DLD1 (cell line): Measurements from ENCODE around the gene ADAMTS8.

Source experiments
- in situ Hi-C: cut with HindIII; loops from 2 replicates; pipeline ENCODE4 v1.10.0; 2017; ENCODE audit warnings: low sequenced_read_pairs

Gene ADAMTS8

DNA sequence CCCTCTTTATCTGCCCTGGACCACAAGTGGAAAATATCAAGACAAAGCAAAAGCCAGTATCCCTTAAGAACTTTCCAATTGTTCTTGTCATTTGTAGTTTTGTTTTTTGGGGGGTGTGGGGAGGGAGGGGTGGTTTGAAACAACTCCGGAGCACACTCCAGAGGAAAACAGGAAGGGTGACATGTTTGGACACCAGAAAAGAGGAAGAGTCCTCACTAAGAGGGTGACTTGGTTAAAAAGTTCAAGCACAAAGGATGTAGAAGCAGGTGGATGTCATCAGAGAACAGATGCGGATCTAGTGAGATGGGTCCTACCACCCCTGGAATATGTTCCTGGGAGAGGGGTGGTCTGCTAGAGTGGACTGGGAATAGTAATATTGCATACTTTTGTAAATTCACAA, 25.8 kb downstream of the ADAMTS8 start:
- in situ Hi-C loops, result no loop called here

DNA sequence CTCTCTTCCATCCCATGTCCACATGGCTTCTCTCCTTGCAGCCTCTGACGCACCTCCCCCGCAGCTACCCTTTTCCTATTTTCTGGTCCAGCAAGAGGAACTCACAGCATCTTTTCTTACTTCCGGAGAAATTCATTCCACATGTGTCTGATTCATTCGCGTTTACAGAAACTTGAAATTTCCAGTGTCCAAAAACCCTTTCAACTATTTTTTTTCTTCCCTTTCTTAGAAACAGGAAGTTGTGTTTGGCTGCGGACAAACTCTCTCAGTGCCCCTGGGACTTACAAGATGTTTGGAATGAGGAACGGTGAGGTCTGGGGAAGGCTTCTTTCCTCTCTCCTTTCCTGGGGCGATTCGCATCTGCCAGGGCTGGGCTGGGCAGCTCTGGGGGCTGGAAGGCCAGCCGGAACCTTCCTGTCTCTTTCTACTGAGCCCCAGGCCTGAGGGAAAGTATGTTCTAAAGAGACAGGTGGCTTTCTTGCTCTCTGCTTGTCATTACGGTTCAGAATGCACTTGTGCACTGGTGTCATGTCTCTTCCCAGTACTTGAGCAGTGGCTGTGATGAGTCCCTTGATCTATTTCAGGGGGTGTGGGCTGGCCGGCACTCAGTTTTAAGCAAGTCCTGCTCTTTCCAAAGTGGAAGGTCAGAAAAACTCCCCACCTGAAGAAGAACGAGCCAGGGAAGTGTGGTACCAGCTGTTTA, 27.5 kb downstream of the ADAMTS8 start:
- in situ Hi-C loops, result no loop called here

DNA sequence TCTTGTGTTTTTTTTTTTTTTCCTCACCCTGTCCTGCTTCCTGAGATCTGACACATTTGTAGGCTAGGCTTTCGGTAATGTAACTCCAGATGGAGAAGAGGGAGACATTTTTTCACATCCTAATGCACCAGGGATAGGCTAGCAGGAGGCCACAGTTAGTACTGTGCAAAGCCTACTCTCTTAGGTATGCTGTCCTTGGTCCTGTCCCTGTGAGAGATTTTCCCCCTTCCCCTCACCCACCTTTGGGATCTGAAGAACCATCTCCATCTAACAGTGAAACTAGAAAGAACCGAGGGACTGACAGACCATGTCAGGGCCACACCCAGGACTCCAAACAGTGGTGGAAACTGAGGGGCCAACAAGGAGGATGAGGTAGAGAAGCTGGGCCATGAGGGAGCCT, 29.2 kb downstream of the ADAMTS8 start:
- in situ Hi-C loops, result no loop called here

DNA sequence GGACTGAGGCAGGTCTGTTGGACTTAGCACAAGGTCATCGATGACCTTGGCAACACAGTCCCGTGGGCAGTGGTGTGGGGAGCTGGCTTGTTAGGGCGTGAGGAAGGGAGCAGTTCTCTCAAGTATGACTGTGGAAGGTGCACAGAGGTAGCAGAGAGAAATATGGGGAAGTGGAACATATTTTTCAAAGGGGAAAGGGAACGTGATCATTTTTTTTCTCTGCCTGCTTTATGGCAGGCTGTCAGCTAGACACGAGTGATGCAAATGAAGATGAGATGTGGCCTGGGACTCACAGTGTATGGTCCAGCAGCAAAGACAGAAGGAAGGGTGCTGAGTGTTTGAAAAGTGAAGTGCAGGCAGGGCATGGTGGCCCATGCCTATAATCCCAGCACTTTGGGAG, 30.6 kb downstream of the ADAMTS8 start:
- in situ Hi-C loops, result no loop called here

DNA sequence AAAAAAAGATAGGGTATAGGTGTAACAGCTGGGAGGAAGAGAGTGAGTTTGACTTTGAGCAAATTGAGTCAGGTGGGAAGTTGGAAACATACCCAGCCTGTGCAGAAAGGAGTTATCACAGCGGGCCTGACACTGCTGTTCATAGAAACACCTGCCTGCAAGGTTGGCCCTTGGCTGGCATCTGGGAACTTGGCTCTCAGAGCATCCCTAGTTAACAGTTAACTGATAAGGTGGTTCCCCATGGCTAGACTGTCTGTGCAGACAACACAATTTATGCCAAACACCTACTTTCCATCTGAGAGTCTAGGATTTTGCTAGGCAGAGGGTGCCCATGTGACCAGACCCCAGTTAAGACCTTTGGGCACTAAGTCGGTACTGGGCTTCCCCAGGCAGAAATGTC, 31.4 kb downstream of the ADAMTS8 start:
- in situ Hi-C loops, result no loop called here

DNA sequence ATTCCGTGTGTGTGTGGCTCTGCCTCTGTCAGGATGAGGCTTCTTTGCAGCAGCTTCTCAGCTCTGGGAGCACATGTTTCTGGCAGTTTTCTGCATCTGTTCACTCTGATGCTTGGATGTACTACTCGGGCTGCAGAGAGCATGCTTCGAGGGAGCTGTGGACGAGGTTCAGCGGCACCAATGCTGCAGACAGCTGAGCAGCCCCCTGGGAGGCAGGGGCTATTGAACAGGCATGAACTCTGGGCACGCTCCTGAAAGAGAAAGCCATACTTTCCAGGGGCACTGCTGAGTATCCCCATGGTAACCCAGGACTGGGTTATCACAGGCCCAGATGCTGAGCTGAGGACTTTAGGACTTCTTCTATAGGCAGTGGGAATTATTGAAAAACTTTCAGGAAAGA, 33.8 kb downstream of the ADAMTS8 start:
- in situ Hi-C loops, result no loop called here

DNA sequence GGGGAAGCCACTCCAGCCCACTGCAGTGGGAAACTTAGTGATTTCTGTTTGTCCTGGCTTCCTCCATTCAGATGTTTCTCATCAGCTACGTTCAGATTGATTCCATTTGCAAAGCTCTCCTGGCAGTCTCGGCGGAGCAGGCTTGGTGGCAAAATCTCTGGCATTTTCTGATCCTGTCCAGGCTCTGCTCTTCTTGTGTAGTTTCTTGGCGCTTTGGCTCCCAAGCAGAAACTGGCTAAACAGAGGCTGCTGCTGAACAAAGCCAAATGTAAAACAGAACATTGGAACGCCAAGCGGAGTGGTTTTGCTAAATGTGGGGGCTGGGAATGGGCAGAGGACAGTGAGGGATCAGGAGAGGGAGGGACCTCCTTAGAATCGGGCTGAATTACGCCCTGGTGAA, 36.7 kb downstream of the ADAMTS8 start:
- in situ Hi-C loops, result no loop called here

DNA sequence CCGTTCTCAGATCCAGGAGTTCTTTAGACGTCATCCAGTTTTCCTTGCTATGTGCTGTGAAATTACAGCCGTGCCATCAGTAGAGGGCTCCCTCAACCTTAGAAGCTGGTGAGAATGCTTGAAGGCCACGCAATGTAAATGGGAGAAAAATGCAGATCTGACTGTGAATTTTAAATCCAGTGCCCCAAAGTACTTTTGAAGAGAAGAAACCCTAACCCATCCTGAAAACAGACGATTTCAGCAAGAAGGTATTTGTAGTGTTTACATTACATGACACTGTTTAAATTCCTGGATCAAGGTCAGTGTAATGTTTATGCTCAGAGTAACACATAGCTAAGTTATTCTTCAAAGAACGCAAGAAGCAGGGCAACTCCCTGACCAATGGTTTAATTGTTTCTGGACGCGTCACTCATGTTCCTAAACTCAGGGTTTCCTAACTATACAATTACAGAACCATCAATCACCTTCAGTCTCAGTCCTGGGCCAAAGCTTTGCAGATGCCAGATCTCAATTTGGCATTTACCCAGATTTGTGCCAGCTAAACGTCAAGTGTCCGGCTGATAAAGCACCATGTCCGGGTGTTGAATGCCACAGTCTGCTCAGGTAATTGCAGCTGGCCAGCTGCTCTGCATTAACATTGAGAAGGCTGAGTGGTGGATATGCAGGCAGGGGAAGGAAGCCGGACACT, 38.2 kb downstream of the ADAMTS8 start:
- in situ Hi-C loops, result no loop called here

DNA sequence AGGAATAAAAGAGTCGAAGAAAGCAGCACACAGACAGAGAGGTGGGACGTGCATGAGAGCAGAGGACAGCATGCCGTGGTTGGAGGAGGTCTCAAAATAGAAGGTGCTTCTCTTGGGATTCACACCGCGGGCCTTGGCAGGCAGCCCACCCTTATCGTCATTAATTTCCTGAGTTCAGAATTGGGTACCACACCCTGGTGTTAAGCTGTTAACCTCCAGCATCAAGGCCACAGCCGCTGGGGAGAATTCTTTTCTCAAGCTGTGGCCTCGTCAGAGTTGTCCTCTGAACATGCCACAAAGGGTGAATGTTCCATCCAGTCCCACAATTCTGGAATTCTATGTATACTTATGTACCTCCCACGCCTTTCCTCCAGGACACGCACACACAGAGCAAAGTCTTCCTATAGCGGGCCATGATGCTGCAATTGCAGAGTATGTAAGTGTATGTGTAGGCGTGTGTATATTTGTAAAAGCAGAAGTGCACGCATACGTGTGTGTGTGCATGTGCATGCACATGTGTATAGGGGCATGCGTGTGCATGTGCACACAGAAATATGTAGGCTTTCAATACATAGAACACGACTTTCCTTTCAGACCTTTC, 39.0 kb downstream of the ADAMTS8 start:
- in situ Hi-C loops, result no loop called here

DNA sequence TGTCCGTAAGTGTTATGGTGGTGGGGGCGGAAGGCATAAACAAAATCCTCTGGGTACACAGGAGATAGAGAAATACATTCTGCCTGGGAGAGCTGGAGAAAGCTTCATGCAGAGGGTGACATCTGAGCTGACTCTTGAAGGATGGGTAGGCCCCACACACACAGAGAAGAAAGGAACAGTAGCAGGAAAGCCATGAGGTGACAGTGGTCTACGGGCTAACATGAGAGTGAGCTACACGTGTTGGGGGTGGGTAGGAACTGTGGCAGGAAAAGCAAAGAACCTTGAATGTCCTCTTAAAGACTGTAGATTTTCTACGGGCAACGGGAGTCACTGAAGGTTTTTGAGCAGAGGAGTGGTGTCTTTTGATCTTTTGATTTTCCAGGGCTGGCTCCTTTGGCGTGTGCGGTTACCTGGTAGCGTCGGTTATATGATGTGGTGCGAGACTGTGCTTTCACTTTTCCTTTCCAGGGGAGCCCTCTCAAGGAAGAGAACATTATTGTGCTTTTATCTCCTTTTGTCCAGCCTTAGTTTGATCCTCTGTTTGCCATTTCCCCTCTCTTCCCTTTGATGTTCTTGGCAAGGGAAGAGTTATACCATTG, 39.7 kb downstream of the ADAMTS8 start:
- in situ Hi-C loops, result no loop called here

DNA sequence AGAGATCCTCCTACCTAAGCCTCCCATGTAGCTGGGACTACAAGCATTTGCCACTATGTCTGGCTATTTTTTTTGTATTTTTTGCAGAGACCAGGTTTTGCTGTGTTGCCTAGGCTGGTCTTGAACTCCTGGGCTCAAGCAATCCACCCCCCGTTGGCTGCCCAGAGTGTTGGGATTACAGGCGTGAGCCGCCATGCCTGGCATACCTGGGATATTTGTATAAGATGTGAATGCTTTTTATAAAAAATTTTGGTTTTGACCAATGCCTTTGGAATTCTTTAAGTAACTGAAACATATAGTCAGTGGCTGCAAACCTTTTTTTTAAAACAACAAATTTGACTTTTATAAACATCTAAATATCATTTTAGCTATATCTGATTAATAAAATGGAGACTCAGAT, 42.4 kb downstream of the ADAMTS8 start:
- in situ Hi-C loops, result no loop called here

DNA sequence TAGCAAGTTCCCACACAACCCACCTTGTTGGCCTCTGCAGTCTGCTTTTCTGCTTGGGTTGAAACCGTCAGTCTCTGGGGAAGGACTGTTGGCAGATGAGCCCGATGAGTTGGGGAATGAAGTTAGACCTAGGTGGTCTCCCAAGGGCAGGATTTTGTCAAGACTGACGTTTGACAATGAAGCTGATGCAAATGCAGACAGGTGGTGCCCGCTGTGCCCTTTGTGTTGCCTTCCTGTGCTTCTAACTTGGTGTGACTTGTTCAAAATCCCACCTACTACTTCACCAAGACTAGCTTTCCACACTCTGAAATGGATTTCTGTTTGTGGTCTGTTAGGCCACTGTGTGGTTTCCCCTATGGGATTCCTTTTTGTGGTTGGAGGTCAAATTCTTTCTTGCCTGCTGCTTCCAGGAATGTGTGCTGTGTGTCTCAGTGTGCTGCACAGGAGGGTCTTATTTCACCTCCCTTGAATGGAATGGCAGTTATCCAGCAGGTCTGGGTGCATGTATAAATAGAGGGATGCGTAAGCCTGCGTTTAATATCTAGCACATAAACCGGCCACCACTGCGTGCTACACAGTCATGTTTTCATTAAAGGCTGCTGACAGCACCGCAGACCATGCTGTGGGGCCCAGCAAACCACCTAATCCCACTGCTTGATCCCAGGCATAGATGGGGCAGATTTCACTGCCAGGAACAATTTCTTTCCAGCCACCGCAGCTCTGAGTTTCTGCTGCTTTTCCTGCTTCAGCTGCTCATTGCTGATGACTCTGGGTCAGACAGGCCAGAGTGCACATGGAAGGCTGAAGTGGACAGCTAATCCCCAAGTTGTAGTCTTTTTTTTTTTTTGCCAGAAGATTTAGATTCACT, 44.8 kb downstream of the ADAMTS8 start:
- in situ Hi-C loops, result no loop called here

DNA sequence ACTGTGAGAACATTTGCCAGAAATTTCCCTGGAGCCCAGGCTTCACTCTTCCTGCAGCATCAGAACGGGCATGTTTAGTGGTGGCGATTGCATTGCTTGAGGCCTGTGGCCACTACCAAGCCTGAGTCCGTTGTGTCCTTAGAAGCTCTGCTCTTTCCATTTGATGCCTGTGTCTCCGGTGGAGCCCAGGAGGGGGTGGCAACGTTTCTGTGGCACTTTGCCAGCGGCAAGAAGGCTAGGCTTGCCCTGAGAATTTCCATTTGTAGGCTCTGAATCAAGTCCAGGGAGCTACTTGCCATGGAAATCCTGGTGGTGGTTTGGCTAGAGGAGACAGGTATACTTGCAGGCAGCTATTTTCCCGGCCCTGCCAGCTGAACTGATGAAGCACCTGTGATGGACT, 47.1 kb downstream of the ADAMTS8 start:
- in situ Hi-C loops, result no loop called here

DNA sequence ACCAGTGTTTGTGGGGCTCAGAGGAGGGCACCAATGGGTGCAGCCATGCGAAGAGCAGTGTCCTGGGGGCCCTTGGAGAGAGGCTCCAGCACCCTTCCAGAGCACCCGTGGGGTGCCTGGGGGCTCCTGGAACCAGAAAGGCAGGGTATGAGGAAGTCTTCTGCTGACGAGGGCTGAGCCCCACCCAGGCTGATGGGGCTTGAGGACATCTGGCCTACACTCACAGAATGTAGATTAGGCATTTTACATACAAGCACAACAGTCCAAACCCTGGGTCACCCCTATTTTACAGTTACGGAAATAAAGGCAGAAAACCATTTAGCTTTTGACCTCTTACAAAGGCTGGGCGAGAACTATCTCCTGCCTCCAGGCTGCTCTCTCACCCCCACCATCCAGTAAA, 47.6 kb downstream of the ADAMTS8 start:
- in situ Hi-C loops, result no loop called here

DNA sequence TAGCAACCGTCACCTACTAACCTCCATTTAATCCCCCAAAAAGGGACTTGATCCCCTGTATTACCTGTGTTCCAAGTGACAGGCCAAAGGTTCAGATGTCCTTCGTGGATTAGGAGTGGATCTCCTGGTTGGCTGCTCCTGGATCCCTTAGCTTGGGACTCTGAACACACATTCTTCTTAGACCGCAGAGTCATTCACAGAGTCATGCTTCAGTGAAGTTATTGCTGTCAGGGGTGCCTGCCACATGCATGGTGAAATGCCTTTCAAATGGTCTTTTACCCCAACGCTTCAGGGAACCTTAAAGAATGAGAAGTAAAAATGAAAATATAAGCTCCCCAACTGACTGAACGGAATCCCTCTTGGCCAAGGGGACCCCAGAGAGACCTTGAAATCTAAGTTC, 49.1 kb downstream of the ADAMTS8 start:
- in situ Hi-C loops, result no loop called here

DNA sequence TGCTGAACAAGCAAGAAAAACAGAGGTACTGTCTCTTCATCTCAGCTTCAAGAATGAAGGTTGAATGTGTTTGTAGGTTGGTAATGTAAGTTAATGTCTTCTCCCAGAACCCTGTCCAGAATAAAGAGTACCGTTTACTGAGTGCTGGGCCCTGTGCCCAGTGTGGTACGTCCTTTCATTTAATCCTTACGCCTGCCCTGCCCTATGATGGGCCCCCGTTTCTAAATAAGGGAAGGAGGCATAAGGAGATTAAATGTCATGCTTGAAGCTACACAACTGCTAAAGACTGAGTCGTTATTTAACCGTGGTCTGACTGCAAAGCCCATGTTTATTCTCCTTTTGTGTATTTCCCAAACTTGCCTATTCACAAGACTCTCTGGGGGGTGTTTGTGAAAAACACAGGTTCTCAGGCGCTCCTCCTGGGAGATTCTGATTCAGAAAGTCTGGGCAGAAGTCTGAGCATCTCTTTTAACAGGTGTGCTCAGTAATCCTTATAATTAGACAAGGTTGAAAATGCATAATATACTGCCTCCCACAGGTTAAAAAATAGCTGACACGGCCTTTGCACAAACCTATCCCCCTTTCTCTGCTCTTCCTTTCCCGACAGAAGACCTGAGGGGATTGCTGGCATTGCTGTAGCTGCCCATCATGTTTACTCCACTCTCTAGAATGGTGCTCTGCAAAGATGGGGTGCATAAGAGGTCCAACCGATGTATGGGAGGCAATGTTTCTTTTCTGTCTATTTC, 57.4 kb downstream of the ADAMTS8 start:
- in situ Hi-C loops, result no loop called here

DNA sequence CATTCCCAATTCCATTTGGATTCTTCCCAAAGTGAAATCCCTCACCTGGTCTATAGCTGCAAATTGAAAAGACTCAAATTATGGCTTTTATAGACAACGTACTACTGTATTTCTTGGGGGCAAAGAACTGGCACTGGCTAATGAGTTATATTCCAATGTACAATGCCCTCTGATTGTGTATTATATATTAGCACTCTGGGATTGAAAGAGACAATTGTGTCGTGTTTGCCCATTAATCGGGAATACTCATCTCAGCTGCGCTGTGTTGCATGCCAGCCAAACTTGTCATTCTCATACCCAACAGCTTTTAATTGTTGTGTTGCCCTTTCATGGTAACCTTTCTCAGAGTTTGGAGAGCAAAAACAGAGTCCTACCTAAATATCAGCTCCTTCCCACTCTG, 58.7 kb downstream of the ADAMTS8 start:
- in situ Hi-C loops, result no loop called here

DNA sequence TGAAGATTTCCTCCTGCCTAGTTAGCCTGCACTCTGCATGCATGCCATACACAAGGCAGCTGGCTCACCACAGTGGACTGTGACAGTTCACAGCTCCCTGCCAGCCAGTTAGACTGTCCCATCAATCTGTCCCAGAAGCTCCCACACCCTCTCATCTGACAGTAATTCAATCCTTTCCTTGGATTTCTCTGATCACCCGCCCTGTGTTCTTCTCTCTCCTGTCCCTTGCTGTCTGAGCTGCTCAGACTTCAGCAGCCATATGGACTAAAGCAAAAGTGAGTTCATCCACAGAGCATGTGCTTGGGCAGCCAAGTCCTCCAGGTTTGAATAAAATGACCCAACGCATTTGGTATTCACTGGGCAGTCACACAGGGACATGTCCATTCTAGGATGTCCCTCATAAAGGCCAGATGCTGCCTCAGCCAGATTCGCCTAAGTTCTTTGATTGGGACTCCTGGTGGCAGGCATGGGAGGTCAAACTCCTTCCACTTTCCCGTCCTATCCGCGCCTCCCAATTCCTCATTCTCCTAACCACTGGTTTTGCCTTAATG, 59.2 kb downstream of the ADAMTS8 start:
- in situ Hi-C loops, result no loop called here

DNA sequence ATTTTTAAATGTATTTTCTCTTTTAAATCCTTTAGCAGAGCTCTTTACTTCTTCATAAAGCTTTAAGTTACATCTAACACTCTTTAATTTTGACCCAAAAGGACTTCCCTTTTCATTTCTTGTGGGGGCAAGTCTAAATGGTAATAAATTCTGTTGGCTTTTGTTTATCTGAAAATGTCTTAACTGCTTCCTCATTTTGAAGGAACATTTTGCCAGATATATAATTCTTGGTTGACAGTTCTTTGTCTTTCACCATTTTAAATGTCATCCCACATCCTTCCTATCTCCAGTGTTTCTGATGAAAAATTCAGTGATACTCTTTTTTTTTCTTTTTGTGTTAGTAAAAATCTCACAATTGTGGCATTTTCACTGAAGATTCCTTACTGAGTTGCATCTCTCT, 69.0 kb downstream of the ADAMTS8 start:
- in situ Hi-C loops, result no loop called here

DNA sequence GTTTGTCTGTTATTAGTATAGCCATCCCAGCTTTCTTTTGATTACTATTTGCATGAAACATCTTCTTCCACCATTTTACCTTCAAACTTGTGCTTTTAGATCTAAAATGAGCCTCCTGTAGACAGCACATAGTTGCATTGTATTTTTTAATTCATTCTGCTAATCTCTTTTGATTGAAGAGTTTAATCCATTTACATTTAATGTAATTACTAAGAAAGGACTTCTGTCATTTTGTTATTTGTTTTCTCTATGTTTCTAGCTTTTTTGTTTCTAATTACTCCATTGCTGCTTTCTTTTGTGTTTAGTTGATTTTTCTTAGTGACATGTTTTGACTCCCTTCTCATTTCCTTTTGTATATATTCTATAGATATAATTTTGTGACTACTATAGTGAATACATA, 70.0 kb downstream of the ADAMTS8 start:
- in situ Hi-C loops, result no loop called here
